Smooth muscle cell (in vitro differentiated cells): ENCODE measurements around the gene HCRT. TPM values are rescaled to one million over a fixed set of nuclear protein-coding genes. Genes with fewer than 3 reads are reported as not detected.

ENCODE experiments used
- DNase-seq: peaks from one replicate; lab custom pipeline; 2025; ENCODE audit not compliant: unreplicated experiment; lab: John Stamatoyannopoulos, UW
- H2AFZ ChIP-seq: fragments of 200-600 bp; sonication (generic); 2 replicates; pipeline ENCODE4 v1.6.0; 2016; ENCODE audit warnings: antibody characterized with exemption, low read depth, mild to moderate bottlenecking
- H3F3A ChIP-seq: fragments of 200-600 bp; sonication (generic); 2 replicates; pipeline ENCODE4 v1.6.0; 2017; ENCODE audit warnings: antibody characterized with exemption, low read depth
- H3K27ac ChIP-seq: fragments of 200-600 bp; sonication (generic); 2 replicates; pipeline ENCODE4 v1.5.1; 2016; ENCODE audit warnings: low read depth, mild to moderate bottlenecking
- H3K27me3 ChIP-seq: fragments of 200-600 bp; sonication (generic); 2 replicates; pipeline ENCODE4 v1.6.1; 2016; ENCODE audit warnings: low read depth, mild to moderate bottlenecking
- H3K36me3 ChIP-seq: fragments of 200-600 bp; sonication (generic); 2 replicates; pipeline ENCODE4 v1.5.1; 2016; ENCODE audit warnings: low read depth
- H3K4me1 ChIP-seq: fragments of 200-600 bp; sonication (generic); 2 replicates; pipeline ENCODE4 v1.5.1; 2016; ENCODE audit warnings: low read depth
- H3K4me2 ChIP-seq: fragments of 200-600 bp; sonication (generic); 2 replicates; pipeline ENCODE4 v1.6.0; 2016; ENCODE audit warnings: mild to moderate bottlenecking
- H3K4me3 ChIP-seq: fragments of 200-600 bp; sonication (generic); 2 replicates; pipeline ENCODE4 v1.5.1; 2016; ENCODE audit warnings: mild to moderate bottlenecking
- H3K79me2 ChIP-seq: fragments of 200-600 bp; sonication (generic); 2 replicates; pipeline ENCODE4 v1.6.0; 2016; ENCODE audit warnings: low read depth, mild to moderate bottlenecking
- H3K9ac ChIP-seq: fragments of 200-600 bp; sonication (generic); 2 replicates; pipeline ENCODE4 v1.6.0; 2016; ENCODE audit warnings: low read depth
- H3K9me3 ChIP-seq: fragments of 200-600 bp; sonication (generic); replicated peaks from 2 replicates; pipeline ENCODE4 v1.5.1; 2016; ENCODE audit warnings: low read depth
- H4K20me1 ChIP-seq: fragments of 200-600 bp; sonication (generic); 2 replicates; pipeline ENCODE4 v1.6.0; 2016; ENCODE audit warnings: low read depth
- CTCF ChIP-seq: fragments of 200-600 bp; sonication (generic); IDR thresholded peaks from 2 replicates; pipeline ENCODE4 v1.5.1; 2017; ENCODE audit warnings: borderline replicate concordance, mild to moderate bottlenecking, antibody characterized with exemption; ENCODE audit not compliant: insufficient read depth, poor library complexity, severe bottlenecking
- WGBS: methylation state at CpG from one replicate; pipeline ENCODE4 v1.1.7; 2016; ENCODE audit warnings: low lambda C conversion rate; 5-methylcytosine and 5-hydroxymethylcytosine counted together
- polyA plus RNA-seq: library from polyadenylated mRNA; unstranded; fragments of >200 nt; fragmentation: Nextera tagmentation; extraction: Ambion mirVana; gene quantifications from 2 replicates; pipeline ENCODE4 v1.2.1, GENCODE V29; 2016
- total RNA-seq: library from RNA; depleted of rRNA; stranded (reverse); fragments of >200 nt; gene quantifications from 2 replicates; pipeline ENCODE4 v1.2.3, GENCODE V29; 2014

The HCRT gene
- total and polyA plus RNA-seq, 2 experiments from 2014 or later, result not detected

GRCh38 chr17:42167807-42168206 lies 17.4 kb downstream of the HCRT start:
- no peaks in the 10 kb centered on the region for H3K36me3 ChIP-seq
- no peak overlapping the region for H3K9ac ChIP-seq
- no peak for TF ChIP-seq CTCF
- H3F3A ChIP-seq, result no peaks in the 10 kb centered on the region
- H3K9me3 ChIP-seq, result no peaks in the 10 kb centered on the region
- H3K79me2 ChIP-seq, result no peaks in the 10 kb centered on the region
- no peaks in the 10 kb centered on the region for H3K27me3 ChIP-seq
- H3K4me2 ChIP-seq, result no peak overlapping the region
- no peaks in the 10 kb centered on the region for H4K20me1 ChIP-seq
- H3K27ac ChIP-seq, result no peak overlapping the region
- no peak overlapping the region for H3K4me3 ChIP-seq
- H2AFZ ChIP-seq, result no peak overlapping the region
- WGBS, result 94% methylated on average over 8 of the region's 8 CpGs
- DNase-seq, result no peak
- no peaks in the 10 kb centered on the region for H3K4me1 ChIP-seq

DNA sequence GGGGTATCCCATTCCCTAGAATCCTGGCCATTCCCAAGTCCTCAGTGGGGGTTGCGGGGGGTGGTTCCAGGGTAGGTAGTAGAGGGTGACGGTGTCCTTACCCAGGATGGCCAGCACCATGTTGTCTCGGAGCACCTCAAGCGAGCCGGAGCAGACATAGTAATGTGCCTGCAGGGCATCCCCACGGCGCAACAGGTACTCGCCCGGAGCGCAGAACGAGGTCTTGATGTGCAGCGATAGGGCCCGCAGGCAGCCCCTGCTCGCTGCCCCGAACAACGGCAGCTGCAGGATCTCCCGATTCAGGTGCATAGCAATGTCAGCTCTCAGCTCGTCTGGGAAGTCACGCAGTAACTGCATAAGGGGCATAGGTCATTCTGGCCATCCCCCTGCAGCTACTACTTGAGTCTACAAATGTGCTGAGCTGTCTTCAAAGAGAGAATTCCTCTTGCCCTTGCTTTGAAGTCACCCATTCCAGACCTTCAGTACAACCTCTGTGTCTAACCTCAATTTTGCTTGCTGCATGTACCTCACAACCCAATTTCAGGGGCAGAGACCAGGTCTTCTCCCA lies 19.0 kb downstream of the HCRT start:
- no peaks in the 10 kb centered on the region for H3F3A ChIP-seq
- H3K79me2 ChIP-seq, result no peaks in the 10 kb centered on the region
- H3K4me3 ChIP-seq, result no peak overlapping the region
- WGBS, result 95% methylated on average over 19 of the region's 19 CpGs
- no peak overlapping the region for H3K4me2 ChIP-seq
- H3K9me3 ChIP-seq, result no peaks in the 10 kb centered on the region
- no peaks in the 10 kb centered on the region for H3K4me1 ChIP-seq
- no peaks in the 10 kb centered on the region for H4K20me1 ChIP-seq
- no peaks in the 10 kb centered on the region for H3K36me3 ChIP-seq
- H3K27me3 ChIP-seq, result no peaks in the 10 kb centered on the region
- no peak overlapping the region for H2AFZ ChIP-seq
- no peak overlapping the region for H3K27ac ChIP-seq
- no peak for DNase-seq
- TF ChIP-seq CTCF, result no peak
- no peak overlapping the region for H3K9ac ChIP-seq

DNA sequence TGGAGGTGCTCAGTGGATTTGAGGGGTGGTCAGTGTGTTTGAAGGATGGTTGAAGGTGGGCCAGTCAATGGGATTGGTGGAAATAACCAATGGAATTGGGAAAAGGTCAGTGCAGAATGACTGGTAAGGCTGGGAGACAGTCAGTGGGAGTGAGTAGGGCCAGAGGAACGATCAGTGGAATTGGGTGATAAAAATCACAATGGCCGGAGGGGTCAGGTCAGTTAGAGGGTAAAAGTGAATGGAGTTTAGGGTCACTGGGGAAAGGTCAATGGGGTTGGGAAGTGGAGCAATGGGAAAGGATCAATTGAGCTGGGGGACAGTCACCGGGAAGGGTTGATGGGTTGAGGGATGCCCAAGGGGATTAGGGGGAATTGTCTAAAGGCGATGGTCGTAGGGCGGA lies 19.5 kb downstream of the HCRT start:
- no peak for TF ChIP-seq CTCF

GRCh38 chr17:42163696-42164407 lies 21.4 kb downstream of the HCRT start:
- TF ChIP-seq CTCF, result no peak
- no peak overlapping the region for H3K4me3 ChIP-seq
- no peak overlapping the region for H3K4me2 ChIP-seq
- H3K9me3 ChIP-seq, result no peaks in the 10 kb centered on the region
- no peaks in the 10 kb centered on the region for H4K20me1 ChIP-seq
- H3K79me2 ChIP-seq, result no peaks in the 10 kb centered on the region
- H3K36me3 ChIP-seq, result no peaks in the 10 kb centered on the region
- no peaks in the 10 kb centered on the region for H3F3A ChIP-seq
- WGBS, result 92% methylated on average over 20 of the region's 22 CpGs
- no peak for DNase-seq
- H3K9ac ChIP-seq, result no peak overlapping the region
- no peak overlapping the region for H2AFZ ChIP-seq
- no peaks in the 10 kb centered on the region for H3K27me3 ChIP-seq
- H3K27ac ChIP-seq, result no peak overlapping the region
- no peaks in the 10 kb centered on the region for H3K4me1 ChIP-seq

More for the DNA sequence above, 19.5 kb downstream of the HCRT start:
- Histone ChIP-seq H3K79me2 (no peaks in the 10 kb centered on the region), H3K4me1 (no peaks in the 10 kb centered on the region), H3K4me3 (no peak overlapping the region), H2AFZ (no peak overlapping the region), H3K27ac (no peak overlapping the region), H3F3A (no peaks in the 10 kb centered on the region), H3K36me3 (no peaks in the 10 kb centered on the region), H3K27me3 (no peaks in the 10 kb centered on the region), H4K20me1 (no peaks in the 10 kb centered on the region), H3K9ac (no peak overlapping the region), H3K9me3 (no peaks in the 10 kb centered on the region), H3K4me2 (no peak overlapping the region)
- no peak for DNase-seq
- 98% methylated on average over 6 of the region's 6 CpGs for WGBS
